ENCODE results near the gene ARCN1.

The ARCN1 gene

GRCh38 chr11:118572061-118572980 lies at the start of gene ARCN1:
Gene ARCN1, plus strand, starts transcription at chr11:118572409. Its CDS starts 139 bp downstream, at chr11:118572548.
- peak; percentile 48 for DNase-seq (ENCODE audit: low read depth, low spot score)

DNA sequence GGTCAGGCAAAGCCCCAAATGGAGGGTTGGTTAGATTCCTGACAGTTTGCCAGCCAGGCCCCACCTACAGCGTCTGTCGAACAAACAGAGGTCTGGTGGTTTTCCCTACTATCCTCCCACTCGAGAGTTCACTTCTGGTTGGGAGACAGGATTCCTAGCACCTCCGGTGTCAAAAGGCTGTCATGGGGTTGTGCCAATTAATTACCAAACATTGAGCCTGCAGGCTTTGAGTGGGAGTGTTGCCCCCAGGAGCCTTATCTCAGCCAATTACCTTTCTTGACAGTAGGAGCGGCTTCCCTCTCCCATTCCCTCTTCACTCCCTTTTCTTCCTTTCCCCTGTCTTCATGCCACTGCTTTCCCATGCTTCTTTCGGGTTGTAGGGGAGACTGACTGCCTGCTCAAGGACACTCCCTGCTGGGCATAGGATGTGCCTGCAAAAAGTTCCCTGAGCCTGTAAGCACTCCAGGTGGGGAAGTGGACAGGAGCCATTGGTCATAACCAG lies 49.6 kb upstream of the ARCN1 start:
- DNase-seq (ENCODE audit: low read depth, low spot score) = peak; percentile 57

- no peak for DNase-seq (ENCODE audit: low read depth, low spot score)
Observed at GRCh38 chr11:118524356-118524755, 47.9 kb upstream of the ARCN1 start.

GRCh38 chr11:118524757-118525470 lies 47.3 kb upstream of the ARCN1 start:
- DNase-seq (ENCODE audit: low read depth, low spot score) = no peak

DNA sequence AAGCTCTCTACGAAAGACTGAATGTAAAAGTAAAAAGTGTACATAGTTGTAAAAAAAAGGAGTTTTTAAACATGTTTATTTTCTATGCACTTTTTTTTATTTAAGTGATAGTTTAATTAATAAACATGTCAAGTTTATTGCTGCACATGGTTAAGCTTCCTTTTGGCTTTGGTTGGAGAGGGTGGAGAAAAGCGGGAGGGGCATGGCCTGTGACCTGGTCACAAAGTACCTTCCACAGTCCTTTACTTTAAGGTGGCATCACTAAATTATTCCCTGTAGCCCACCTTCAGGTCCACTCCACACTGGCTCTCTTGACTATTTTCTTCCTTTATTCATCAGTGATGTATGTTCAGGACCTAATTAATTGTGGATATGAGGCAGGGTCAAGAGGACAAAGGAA lies 45.5 kb upstream of the ARCN1 start:
- DNase-seq (ENCODE audit: low read depth, low spot score) = no peak

DNA sequence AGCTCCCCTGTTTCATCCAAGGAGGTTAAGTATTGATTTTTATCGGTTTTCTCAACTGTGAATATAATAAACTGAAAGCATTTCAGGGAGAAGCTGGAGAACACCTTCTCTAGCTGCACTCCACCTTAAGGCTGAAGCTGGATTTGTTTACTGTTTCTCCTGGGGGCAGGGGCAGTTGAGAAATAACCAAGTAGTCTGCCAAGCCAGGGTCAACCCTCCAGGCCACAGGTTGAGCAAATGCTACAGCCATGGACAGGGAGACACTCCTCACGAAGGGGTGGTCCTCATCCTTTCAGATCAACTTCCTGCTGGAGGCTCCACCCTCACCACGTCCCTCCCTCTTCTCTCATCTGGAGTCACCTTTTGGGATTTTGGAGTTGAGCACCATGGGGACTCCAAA lies 45.1 kb upstream of the ARCN1 start, which contains the start of gene TTC36:
Gene TTC36 (plus strand): TSS at position 366 of the 400 bp plus-strand sequence. CDS start 21 bp downstream, at position 387.
- no peak for DNase-seq (ENCODE audit: low read depth, low spot score)

- DNase-seq (ENCODE audit: low read depth, low spot score) = no peak
Observed at GRCh38 chr11:118528511-118528910, 43.7 kb upstream of the ARCN1 start.

- no peak for DNase-seq (ENCODE audit: low read depth, low spot score)
Observed at GRCh38 chr11:118529584-118530175, 42.5 kb upstream of the ARCN1 start.

DNA sequence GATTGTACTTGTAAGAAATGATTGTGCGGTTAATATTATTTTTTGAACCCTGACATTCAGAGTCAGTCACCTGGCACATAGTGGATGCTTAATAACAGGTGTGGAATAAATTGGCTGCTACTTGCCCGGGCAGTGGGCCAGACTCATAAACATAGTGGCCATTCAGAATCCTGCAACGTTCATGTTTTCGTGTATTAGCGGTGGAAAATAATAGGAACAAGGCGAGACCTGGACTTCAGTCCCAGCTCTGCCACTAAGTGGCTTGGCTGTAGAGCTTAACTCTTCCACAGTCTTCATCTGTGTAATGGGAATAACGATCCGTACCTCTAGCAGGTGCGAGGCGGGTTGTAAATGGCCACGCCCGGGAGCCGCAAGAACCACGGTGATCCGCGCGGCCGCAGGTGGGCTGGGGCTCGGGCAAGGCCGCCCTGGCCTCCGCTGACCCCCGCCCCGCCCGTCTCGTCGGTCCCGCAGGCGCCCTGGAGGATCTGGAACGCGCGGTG lies 42.0 kb upstream of the ARCN1 start:
- DNase-seq (ENCODE audit: low read depth, low spot score) = no peak

DNA sequence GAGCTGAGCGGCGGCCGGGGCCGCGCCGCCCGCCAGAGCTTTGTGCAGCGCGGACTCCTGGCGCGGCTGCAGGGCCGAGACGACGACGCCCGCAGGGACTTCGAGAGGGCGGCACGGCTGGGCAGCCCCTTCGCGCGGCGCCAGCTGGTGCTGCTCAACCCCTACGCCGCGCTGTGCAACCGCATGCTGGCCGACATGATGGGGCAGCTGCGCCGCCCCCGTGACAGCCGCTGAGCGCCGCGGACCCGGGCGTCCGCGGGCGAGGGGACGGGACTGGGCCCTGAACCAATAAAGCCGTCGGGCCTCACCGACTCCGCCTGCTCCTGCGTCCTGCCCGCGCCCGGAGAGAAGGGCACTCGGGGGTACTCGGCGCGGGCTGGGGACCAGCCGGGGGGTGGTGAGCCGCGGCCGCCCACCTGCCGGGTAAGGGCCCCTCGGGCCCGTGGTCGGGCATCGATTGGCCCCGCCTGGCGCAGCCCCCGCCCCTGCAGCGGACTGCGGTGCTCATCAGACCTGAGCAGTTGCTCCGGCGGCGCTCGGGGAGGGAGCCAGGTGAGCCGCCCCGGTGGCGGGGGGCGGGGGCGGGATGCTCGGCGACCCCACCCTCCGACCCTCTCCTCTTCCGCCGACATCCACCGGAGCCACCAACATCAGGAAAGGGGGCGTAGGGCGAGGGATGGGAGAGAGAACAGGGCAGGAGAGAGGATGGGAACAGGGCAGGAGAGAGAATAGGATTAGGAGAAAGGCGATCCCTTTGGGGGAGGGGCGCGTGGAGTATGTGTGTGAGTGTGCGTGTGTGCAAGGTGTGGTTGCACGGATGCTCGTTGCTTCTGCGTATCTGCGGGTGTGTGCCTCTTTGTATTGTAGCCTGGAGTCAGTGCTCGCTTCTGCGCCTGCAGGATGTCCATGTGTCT lies 41.3 kb upstream of the ARCN1 start, which contains the start of gene TMEM25:
Gene TMEM25 (plus strand): TSS at position 510 of the 914 bp plus-strand sequence. CDS start 610 bp downstream, outside the sequence.
- peak; percentile 25 for DNase-seq (ENCODE audit: low read depth, low spot score)

- no peak for DNase-seq (ENCODE audit: low read depth, low spot score)
Observed at GRCh38 chr11:118531597-118532084, 40.6 kb upstream of the ARCN1 start.

DNA sequence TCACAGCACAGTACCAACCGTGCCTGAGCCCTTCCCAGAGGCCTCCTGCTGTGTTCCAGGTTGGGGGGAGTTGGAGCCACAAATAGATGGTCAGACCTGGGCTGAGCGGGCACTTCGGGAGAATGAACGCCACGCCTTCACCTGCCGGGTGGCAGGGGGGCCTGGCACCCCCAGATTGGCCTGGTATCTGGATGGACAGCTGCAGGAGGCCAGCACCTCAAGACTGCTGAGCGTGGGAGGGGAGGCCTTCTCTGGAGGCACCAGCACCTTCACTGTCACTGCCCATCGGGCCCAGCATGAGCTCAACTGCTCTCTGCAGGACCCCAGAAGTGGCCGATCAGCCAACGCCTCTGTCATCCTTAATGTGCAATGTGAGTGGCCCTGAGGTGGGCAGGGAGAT lies 40.1 kb upstream of the ARCN1 start:
- DNase-seq (ENCODE audit: low read depth, low spot score) = no peak

DNA sequence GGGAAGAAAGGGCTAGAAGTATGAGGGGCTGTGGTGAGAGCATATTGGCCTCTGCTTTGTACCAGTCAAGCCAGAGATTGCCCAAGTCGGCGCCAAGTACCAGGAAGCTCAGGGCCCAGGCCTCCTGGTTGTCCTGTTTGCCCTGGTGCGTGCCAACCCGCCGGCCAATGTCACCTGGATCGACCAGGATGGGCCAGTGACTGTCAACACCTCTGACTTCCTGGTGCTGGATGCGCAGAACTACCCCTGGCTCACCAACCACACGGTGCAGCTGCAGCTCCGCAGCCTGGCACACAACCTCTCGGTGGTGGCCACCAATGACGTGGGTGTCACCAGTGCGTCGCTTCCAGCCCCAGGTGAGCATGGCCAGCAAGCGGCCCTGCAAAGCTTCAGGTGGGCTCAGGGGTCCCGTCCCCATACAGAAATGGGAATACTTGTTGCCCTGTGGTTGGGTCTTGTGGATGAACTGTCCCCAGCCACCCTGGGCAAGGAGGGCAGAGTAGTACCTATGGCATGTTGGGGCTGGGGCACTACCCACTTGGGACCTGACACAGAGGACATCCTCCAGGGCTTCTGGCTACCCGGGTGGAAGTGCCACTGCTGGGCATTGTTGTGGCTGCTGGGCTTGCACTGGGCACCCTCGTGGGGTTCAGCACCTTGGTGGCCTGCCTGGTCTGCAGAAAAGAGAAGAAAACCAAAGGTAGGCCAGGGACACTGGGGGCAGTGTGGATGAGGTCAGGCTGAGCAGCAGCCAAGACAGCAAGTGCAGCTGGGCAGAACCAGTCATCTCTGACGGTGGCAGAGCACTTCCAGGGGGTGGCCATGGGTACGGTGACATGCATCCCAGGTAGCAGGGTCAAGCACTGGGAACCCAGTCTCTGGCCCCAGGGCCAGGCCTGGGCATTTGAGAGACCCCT lies 39.1 kb upstream of the ARCN1 start:
- no peak for DNase-seq (ENCODE audit: low read depth, low spot score)

DNA sequence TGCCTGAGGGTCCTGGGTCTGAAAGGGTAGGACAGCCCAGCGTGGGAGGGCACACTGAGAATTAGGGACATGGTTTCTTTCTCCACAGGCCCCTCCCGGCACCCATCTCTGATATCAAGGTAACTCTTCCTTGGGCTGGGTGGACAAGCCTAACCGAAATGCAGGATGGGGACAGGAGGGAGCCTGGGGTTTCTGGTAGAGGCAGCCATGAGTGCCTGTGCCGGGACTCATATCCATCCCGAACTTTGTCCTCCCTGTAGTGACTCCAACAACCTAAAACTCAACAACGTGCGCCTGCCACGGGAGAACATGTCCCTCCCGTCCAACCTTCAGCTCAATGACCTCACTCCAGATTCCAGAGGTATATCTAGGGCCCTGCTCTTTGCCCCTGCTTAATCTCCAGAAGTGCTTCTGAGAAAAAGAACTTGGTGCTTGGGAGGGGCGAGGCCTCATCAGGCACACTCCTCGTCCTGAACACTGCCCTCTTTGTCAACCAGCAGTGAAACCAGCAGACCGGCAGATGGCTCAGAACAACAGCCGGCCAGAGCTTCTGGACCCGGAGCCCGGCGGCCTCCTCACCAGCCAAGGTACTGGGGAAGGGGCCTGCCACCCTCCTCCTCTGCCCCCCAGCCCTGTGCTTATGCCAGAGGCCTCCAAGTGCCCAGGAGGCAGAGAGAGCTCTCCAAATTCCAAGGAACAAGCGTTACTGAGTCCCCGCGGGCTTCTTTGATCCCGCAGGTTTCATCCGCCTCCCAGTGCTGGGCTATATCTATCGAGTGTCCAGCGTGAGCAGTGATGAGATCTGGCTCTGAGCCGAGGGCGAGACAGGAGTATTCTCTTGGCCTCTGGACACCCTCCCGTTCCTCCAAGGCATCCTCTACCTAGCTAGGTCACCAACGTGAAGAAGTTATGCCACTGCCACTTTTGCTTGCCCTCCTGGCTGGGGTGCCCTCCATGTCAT lies 38.2 kb upstream of the ARCN1 start:
- no peak for DNase-seq (ENCODE audit: low read depth, low spot score)

- DNase-seq (ENCODE audit: low read depth, low spot score) = no peak
Observed at GRCh38 chr11:118535261-118535660, 36.9 kb upstream of the ARCN1 start.

- no peak for DNase-seq (ENCODE audit: low read depth, low spot score)
Observed at GRCh38 chr11:118536726-118537125, 35.5 kb upstream of the ARCN1 start.

DNA sequence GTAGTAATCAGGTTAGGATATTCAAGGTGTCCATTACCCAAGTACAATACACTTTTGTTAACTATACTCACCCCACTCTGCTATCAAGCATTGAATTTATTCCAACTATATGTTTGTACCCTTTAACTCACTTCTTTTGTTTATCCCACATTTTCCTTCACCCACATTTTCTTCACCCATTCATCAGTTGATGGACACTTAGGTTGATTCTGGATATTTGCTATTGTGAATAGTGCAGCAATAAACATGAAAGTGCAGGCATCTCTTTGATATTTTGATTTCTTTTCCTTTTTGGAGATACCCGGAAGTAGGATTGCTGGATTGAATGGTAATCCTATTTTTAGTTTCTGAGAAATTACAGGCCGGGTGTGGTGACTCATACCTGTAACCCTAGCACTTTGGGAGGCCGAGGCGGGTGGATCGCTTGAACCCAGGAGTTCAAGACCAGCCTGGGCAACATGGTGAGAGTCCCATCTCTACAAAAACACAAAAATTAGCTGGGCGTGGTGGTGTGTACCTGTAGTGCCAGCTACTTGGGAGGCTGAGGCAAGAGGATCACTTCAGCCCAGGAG lies 34.7 kb upstream of the ARCN1 start:
- DNase-seq (ENCODE audit: low read depth, low spot score) = no peak
